ENCODE results near the gene FAM222B. TPM values are rescaled to one million over a fixed set of nuclear protein-coding genes. Genes with fewer than 3 reads are reported as not detected.
"Not testable (repeated sequence)": the region's sequence is repeated elsewhere in the genome, so short reads cannot be mapped to it uniquely, and the experiment has no call there.

The FAM222B gene
- total and polyA plus RNA-seq, 2 donors (not counting 1 experiment from before 2014, with no cell fraction given) = 10.8 to 23.1 TPM

DNA sequence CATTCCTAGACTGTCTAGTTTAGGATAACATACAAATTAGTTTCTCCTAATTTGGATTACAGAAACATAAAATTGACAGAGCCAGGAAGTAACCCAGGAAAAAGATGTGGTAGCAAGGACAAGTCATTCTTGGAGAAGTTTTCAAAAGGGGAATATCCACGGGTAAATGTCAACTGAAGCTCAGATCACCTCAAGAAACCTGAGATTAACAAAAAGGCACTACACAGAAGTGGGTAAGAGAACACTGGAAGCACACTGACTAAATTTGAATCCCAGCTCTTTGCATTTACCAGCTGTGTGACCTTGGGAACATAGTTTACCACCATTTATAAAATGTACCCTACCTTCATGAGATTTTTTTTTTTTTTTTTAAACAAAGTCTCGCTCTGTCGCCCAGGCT lies 59.4 kb downstream of the FAM222B start:
- TF ChIP-seq, protein P1, sequence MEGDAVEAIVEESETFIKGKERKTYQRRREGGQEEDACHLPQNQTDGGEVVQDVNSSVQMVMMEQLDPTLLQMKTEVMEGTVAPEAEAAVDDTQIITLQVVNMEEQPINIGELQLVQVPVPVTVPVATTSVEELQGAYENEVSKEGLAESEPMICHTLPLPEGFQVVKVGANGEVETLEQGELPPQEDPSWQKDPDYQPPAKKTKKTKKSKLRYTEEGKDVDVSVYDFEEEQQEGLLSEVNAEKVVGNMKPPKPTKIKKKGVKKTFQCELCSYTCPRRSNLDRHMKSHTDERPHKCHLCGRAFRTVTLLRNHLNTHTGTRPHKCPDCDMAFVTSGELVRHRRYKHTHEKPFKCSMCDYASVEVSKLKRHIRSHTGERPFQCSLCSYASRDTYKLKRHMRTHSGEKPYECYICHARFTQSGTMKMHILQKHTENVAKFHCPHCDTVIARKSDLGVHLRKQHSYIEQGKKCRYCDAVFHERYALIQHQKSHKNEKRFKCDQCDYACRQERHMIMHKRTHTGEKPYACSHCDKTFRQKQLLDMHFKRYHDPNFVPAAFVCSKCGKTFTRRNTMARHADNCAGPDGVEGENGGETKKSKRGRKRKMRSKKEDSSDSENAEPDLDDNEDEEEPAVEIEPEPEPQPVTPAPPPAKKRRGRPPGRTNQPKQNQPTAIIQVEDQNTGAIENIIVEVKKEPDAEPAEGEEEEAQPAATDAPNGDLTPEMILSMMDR (IDR thresholded peaks at IDR 0.05) = no peak
- no peak for TF ChIP-seq EZH2 (IDR thresholded peaks at IDR 0.05; ENCODE audit: borderline replicate concordance, insufficient read depth, low read depth, low read length, poor library complexity, severe bottlenecking)
- Mint-ChIP-seq H3K4me1 (peaks cover 17% of the 10 kb centered on the region), H3K27ac (peak overlapping the region; percentile 26), H3K27me3 (no peaks in the 10 kb centered on the region), H3K4me3 (no peak overlapping the region), H3K9me3 (ENCODE audit: insufficient read depth) (no peaks in the 10 kb centered on the region)
- POLR2A ChIA-PET = no interaction called here
- no peaks in the 10 kb centered on the region for H3K4me1 ChIP-seq (ENCODE audit: control insufficient read depth in 2 of 2, insufficient read depth in 2 of 2, low read length in 2 of 2)
- H4K20me1 ChIP-seq (ENCODE audit: control insufficient read depth, insufficient read depth, low read length, poor library complexity, severe bottlenecking) = peaks cover 6% of the 10 kb centered on the region
- intact Hi-C loops (cut with micrococcal nuclease) = no loop called here
- 83% methylated on average over 1 of the region's 3 CpGs for WGBS (ENCODE audit: insufficient coverage)
- no peak overlapping the region for H3K27ac ChIP-seq (ENCODE audit: low read length in 2 of 2)
- no peaks in the 10 kb centered on the region for H3K27me3 ChIP-seq (replicated peaks in 1 of 4; ENCODE audit: control extremely low read depth in 1 of 4, control insufficient read depth in 3 of 4, insufficient read depth in 4 of 4, low read length in 3 of 4)
- no peak overlapping the region for H2AFZ ChIP-seq (ENCODE audit: insufficient read depth, low read depth, low read length, poor library complexity, severe bottlenecking)
- no peak overlapping the region for H3K4me3 ChIP-seq (ENCODE audit: control extremely low read depth in 1 of 5, extremely low read depth in 1 of 5, insufficient read depth in 1 of 5, low read depth in 2 of 5, low read length in 4 of 5)
- H3K9me3 ChIP-seq (ENCODE audit: control extremely low read depth in 1 of 3, control insufficient read depth in 2 of 3, insufficient read depth in 1 of 3, low read length in 2 of 3) = no peaks in the 10 kb centered on the region
- peaks cover 0 to 8% of the 10 kb centered on the region in 2 experiments for H3K36me3 ChIP-seq (replicated peaks in 1 of 2; ENCODE audit: control extremely low read depth in 1 of 2, control insufficient read depth in 1 of 2, extremely low read depth in 1 of 2, insufficient read depth in 2 of 2, low read length in 1 of 2)
- peaks cover 17% of the 10 kb centered on the region for H3K79me2 ChIP-seq (ENCODE audit: control insufficient read depth, insufficient read depth, low read length)
- H3K9ac ChIP-seq (ENCODE audit: low read length) = no peak overlapping the region
- DNase-seq = no peak
- H3K4me2 ChIP-seq (replicated peaks; ENCODE audit: low read depth, low read length, poor library complexity, severe bottlenecking) = no peak overlapping the region
- CTCF ChIA-PET = interaction anchor here (2.4 kb wide), 1 partner anchor 19 kb away, joined by 7 read pairs; no protein-coding TSS in a partner anchor
- no peak for ATAC-seq (ENCODE audit: low read depth)

DNA sequence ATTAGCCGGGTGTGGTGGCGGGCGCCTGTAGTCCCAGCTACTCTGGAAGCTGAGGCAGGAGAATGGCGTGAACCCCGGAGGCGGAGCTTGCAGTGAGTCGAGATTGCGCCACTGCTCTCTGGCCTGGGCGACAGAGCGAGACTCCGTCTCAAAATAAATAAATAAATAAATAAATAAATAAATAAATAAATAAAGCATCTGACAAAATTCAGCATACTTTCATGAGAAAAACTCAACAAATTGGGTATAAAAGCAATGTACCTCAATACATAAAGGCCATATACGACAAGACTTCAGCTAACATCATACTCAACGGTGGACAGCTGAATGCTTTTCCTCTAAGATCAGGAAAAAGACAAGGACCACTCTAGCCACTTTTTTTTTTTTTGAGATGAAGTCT lies 63.0 kb downstream of the FAM222B start:
- not testable (repeated sequence) for H3K9ac ChIP-seq (ENCODE audit: low read length); H3K4me3 Mint-ChIP-seq; H3K27ac ChIP-seq (ENCODE audit: low read length in 2 of 2); H3K4me1 ChIP-seq (ENCODE audit: control insufficient read depth in 2 of 2, insufficient read depth in 2 of 2, low read length in 2 of 2); H3K27me3 Mint-ChIP-seq; H3K4me2 ChIP-seq (replicated peaks; ENCODE audit: low read depth, low read length, poor library complexity, severe bottlenecking); H3K4me3 ChIP-seq (ENCODE audit: control extremely low read depth in 1 of 5, extremely low read depth in 1 of 5, insufficient read depth in 1 of 5, low read depth in 2 of 5, low read length in 4 of 5); H3K27ac Mint-ChIP-seq; H3K27me3 ChIP-seq (replicated peaks in 1 of 4; ENCODE audit: control extremely low read depth in 1 of 4, control insufficient read depth in 3 of 4, insufficient read depth in 4 of 4, low read length in 3 of 4); H2AFZ ChIP-seq (ENCODE audit: insufficient read depth, low read depth, low read length, poor library complexity, severe bottlenecking); DNase-seq; ATAC-seq (ENCODE audit: low read depth); H3K9me3 Mint-ChIP-seq (ENCODE audit: insufficient read depth); H3K9me3 ChIP-seq (ENCODE audit: control extremely low read depth in 1 of 3, control insufficient read depth in 2 of 3, insufficient read depth in 1 of 3, low read length in 2 of 3); H3K36me3 ChIP-seq (replicated peaks in 1 of 2; ENCODE audit: control extremely low read depth in 1 of 2, control insufficient read depth in 1 of 2, extremely low read depth in 1 of 2, insufficient read depth in 2 of 2, low read length in 1 of 2)
- Histone ChIP-seq H3K79me2 (ENCODE audit: control insufficient read depth, insufficient read depth, low read length) (peaks cover 28% of the 10 kb centered on the region), H4K20me1 (ENCODE audit: control insufficient read depth, insufficient read depth, low read length, poor library complexity, severe bottlenecking) (peaks cover 12% of the 10 kb centered on the region)
- WGBS (ENCODE audit: insufficient coverage) = 100% methylated on average over 5 of the region's 13 CpGs
- ChIA-PET POLR2A (interaction anchor here (0.6 kb wide), 1 partner anchor 52 kb away, joined by 3 read pairs; no protein-coding TSS in a partner anchor), CTCF (interaction anchor here (1.0 to 1.7 kb wide), 2 partner anchors 15 to 52 kb away, joined by 4 to 7 read pairs; no protein-coding TSS in a partner anchor)
- intact Hi-C loops (cut with micrococcal nuclease) = loop anchor here (10.0 kb wide), 1 partner anchor 55 kb away; no protein-coding TSS in a partner anchor
- peaks cover 31% of the 10 kb centered on the region for H3K4me1 Mint-ChIP-seq
